Fibroblast of mammary gland (primary cell): Measurements from ENCODE around the gene BNIP5.

ENCODE experiments used
- DNase-seq: peaks from one replicate; pipeline ENCODE4 v3.0.0-alpha.2; 2010; ENCODE audit warnings: low read depth
- H3K4me3 ChIP-seq: 2 replicates; pipeline ENCODE4 v1.5.1; 2011; ENCODE audit warnings: low read depth, mild to moderate bottlenecking, low read length, moderate library complexity; ENCODE audit not compliant: control insufficient read depth
- TF ChIP-seq, protein P1 (sequence below): conservative IDR thresholded peaks from 2 replicates; pipeline ENCODE4 v1.5.1; 2011; ENCODE audit warnings: low read depth, low read length, inconsistent platforms; ENCODE audit not compliant: control insufficient read depth, insufficient read depth

BNIP5 gene

GRCh38 chr6:36280467-36280866 lies 56.2 kb downstream of the BNIP5 start:
- DNase-seq = no peak
- no peak overlapping the region for H3K4me3 ChIP-seq

DNA sequence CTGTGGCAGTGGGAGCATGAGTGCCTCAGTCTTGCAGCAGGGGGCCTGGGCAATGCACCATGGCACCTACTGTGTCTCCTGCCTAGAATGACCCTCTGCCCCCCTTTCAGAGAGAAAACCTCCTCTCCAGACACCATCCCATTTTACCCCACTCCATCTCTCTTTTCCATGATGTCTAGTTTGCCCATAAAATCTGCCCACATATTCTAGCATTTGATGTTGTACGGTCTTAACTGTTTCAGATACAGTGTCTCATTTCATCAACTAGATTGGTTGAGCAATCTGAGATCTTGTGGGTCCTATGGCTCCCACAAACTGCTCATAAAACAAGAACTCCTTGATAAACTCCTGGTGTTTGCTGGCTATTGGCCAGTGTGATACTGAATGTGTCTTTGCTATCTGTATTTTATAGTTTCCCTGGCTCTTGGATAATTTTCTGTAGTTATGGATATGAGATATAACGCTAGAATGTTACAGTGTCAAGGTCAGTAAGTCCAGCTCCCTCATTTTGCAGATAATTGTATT lies 58.7 kb downstream of the BNIP5 start:
- TF ChIP-seq, protein P1, sequence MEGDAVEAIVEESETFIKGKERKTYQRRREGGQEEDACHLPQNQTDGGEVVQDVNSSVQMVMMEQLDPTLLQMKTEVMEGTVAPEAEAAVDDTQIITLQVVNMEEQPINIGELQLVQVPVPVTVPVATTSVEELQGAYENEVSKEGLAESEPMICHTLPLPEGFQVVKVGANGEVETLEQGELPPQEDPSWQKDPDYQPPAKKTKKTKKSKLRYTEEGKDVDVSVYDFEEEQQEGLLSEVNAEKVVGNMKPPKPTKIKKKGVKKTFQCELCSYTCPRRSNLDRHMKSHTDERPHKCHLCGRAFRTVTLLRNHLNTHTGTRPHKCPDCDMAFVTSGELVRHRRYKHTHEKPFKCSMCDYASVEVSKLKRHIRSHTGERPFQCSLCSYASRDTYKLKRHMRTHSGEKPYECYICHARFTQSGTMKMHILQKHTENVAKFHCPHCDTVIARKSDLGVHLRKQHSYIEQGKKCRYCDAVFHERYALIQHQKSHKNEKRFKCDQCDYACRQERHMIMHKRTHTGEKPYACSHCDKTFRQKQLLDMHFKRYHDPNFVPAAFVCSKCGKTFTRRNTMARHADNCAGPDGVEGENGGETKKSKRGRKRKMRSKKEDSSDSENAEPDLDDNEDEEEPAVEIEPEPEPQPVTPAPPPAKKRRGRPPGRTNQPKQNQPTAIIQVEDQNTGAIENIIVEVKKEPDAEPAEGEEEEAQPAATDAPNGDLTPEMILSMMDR = no peak
- H3K4me3 ChIP-seq = no peak overlapping the region
- DNase-seq = no peak

More at GRCh38 chr6:36280467-36280866, 56.2 kb downstream of the BNIP5 start:
- TF ChIP-seq, protein P1 = no peak

DNA sequence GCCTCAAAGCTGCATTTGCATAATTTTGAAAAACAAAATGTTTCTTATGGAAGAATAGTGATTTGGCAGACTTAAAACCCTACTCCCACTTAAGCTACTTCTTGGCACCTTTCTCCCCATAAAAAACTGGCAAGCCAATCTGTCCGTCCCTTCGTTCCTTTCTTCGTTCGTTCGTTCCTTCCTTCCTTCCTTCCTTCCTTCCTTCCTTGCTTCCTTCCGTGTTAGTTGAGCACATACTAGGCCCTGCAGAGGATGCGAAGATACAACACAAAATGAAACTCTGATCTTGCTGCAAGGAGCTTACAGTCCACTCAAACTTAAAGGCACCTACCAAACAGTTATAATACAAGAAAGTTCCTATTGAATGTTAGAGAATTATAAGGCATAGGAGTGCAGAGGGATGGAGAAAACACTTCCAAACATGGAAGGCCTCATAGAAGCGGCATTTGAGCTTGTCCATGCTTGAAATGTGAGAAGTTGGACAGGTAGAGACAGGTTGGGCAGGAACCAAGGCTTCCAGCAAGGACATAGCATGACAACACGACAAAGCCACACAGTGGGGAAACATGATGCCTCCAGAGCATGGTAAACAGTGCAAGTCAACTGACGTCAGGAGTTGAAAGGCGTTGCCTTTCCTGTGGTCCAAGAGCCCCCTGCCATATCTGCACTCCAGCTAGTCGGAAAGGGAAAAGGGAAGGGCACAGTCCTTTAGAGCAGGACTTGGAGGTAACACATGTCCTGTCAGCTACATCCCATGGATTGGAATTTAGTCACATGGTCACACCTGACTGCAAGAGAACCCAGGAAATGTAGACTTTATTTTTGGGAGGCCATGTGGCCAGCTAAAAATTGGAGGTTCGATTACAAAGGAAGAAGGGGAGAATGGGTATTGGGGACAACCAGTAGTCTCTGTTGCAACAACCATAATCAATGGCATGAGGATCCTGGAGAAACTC lies 59.8 kb downstream of the BNIP5 start:
- H3K4me3 ChIP-seq = no peak overlapping the region
- TF ChIP-seq, protein P1 = no peak
- no peak for DNase-seq

GRCh38 chr6:36273802-36274514 lies 62.7 kb downstream of the BNIP5 start:
- H3K4me3 ChIP-seq = no peak overlapping the region
- no peak for DNase-seq
- TF ChIP-seq, protein P1 = no peak

GRCh38 chr6:36273067-36273466 lies 63.6 kb downstream of the BNIP5 start:
- DNase-seq = no peak
- TF ChIP-seq, protein P1 = no peak
- H3K4me3 ChIP-seq = no peak overlapping the region

DNA sequence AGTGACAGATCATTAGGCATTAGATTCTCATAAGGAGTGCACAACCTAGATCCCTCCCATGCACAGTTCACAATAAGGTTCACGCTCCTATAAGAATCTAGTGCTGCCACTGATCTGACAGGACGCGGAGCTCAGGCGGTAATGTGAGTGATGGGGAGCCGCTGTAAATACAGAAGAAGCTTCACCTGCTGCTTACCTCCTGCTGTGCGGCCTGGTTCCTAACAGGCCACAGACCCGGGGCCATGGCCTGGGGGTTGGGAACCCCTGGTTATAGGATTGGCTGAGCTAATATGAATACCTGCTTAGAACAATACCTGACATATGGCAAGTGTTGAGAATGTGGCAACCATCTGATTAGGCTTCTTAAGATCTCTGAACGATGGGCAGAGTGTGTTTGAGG lies 64.5 kb downstream of the BNIP5 start:
- DNase-seq = no peak
- TF ChIP-seq, protein P1 = no peak
- no peak overlapping the region for H3K4me3 ChIP-seq
